SK-N-MC (cell line): ENCODE data around the gene PCDHGA8.
"Not testable (repeated sequence)": the region's sequence is repeated elsewhere in the genome, so short reads cannot be mapped to it uniquely, and the experiment has no call there.

ENCODE experiments used
- DNase-seq: peaks from one replicate; pipeline ENCODE4 v3.0.0-alpha.2; 2011; ENCODE audit warnings: low read depth, low spot score
- H3K27ac ChIP-seq: fragments of 200-600 bp; sonication (generic); 2 replicates; pipeline ENCODE4 v1.5.1; 2016; ENCODE audit warnings: mixed run types
- H3K36me3 ChIP-seq: fragments of 200-600 bp; sonication (generic); 2 replicates; pipeline ENCODE4 v1.6.1; 2017; ENCODE audit warnings: antibody characterized with exemption, low read length, mixed read lengths; ENCODE audit not compliant: insufficient read depth
- H3K4me3 ChIP-seq: fragments of 200-600 bp; sonication (generic); 2 replicates; pipeline ENCODE4 v1.5.1; 2016
- H3K9ac ChIP-seq: fragments of 200-600 bp; sonication (generic); 2 replicates; pipeline ENCODE4 v1.8.0; 2017; ENCODE audit warnings: mixed run types, mixed read lengths; ENCODE audit not compliant: insufficient read length
- H3K9me3 ChIP-seq: fragments of 200-600 bp; sonication (generic); 2 replicates; pipeline ENCODE4 v1.6.1; 2017; ENCODE audit warnings: low read depth, mild to moderate bottlenecking, antibody characterized with exemption, low read length, moderate library complexity, mixed read lengths
- EZH2 ChIP-seq: fragments of 200-600 bp; sonication (generic); IDR thresholded peaks from one replicate; pipeline ENCODE4 v1.6.1; 2017; ENCODE audit warnings: antibody characterized with exemption
- FOXP2 ChIP-seq: optimal IDR thresholded peaks from 2 replicates; pipeline ENCODE3; 2011; ENCODE audit warnings: mild to moderate bottlenecking, moderate library complexity; ENCODE audit not compliant: insufficient read depth; ENCODE audit errors: extremely low read length, control extremely low read depth
- POLR2AphosphoS5 ChIP-seq: IDR thresholded peaks from 2 replicates; pipeline ENCODE4 v1.6.1; 2012; ENCODE audit warnings: mild to moderate bottlenecking, low read depth, low read length, borderline replicate concordance

Gene PCDHGA8

GRCh38 chr5:141366016-141366896, 26.2 kb upstream of the PCDHGA8 start:
- peaks cover 5% of the 10 kb centered on the region; the same call in 1 of the 2 replicates for H3K9me3 ChIP-seq
- no peak overlapping the region for H3K4me3 ChIP-seq
- H3K27ac ChIP-seq: no peak overlapping the region
- no peak overlapping the region for H3K9ac ChIP-seq
- H3K36me3 ChIP-seq: no peaks in the 10 kb centered on the region
- TF ChIP-seq POLR2AphosphoS5: no peak
- no peak for TF ChIP-seq FOXP2
- TF ChIP-seq EZH2: no peak
- DNase-seq: no peak

GRCh38 chr5:141369994-141370848, 22.2 kb upstream of the PCDHGA8 start, which contains the start of gene PCDHGB3:
Gene PCDHGB3 (plus strand): TSS chr5:141370242. CDS start chr5:141370395, 153 bp downstream.
- Histone ChIP-seq H3K4me3 (no peak within 1 kb of the TSS), H3K9ac (no peak within 1 kb of the TSS), H3K27ac (no peak within 1 kb of the TSS), H3K36me3 (no peaks in the 10 kb centered on the region), H3K9me3 (no peaks in the 10 kb centered on the region)
- no peak for DNase-seq
- no peak for TF ChIP-seq POLR2AphosphoS5
- no peak for TF ChIP-seq FOXP2
- TF ChIP-seq EZH2: no peak

GRCh38 chr5:141371572-141372475, 20.6 kb upstream of the PCDHGA8 start:
- TF ChIP-seq FOXP2 (no peak), POLR2AphosphoS5 (no peak), EZH2 (no peak)
- no peaks in the 10 kb centered on the region for H3K9me3 ChIP-seq
- H3K36me3 ChIP-seq: no peaks in the 10 kb centered on the region
- DNase-seq: no peak
- H3K27ac ChIP-seq: no peak overlapping the region
- H3K9ac ChIP-seq: no peak overlapping the region
- no peak overlapping the region for H3K4me3 ChIP-seq

GRCh38 chr5:141373673-141374317, 18.6 kb upstream of the PCDHGA8 start, which contains the start of gene PCDHGA6:
Gene PCDHGA6 (plus strand): TSS chr5:141373891. CDS start chr5:141374084, 193 bp downstream.
- no peak within 1 kb of the TSS for H3K9ac ChIP-seq
- no peak within 1 kb of the TSS for H3K4me3 ChIP-seq
- no peak within 1 kb of the TSS for H3K27ac ChIP-seq
- H3K36me3 ChIP-seq: no peaks in the 10 kb centered on the region
- DNase-seq: no peak
- H3K9me3 ChIP-seq: no peaks in the 10 kb centered on the region
- TF ChIP-seq POLR2AphosphoS5 (no peak), EZH2 (no peak), FOXP2 (no peak)

- Histone ChIP-seq H3K36me3 (no peaks in the 10 kb centered on the region), H3K9ac (no peak overlapping the region), H3K9me3 (no peaks in the 10 kb centered on the region), H3K27ac (no peak overlapping the region), H3K4me3 (no peak overlapping the region)
- TF ChIP-seq POLR2AphosphoS5 (no peak), EZH2 (no peak), FOXP2 (no peak)
- DNase-seq: no peak
These were observed 17.8 kb upstream of the PCDHGA8 start for GRCh38 chr5:141374627-141375026.

GRCh38 chr5:141375444-141376155, 16.8 kb upstream of the PCDHGA8 start:
- not testable (repeated sequence) for H3K9ac ChIP-seq, H3K4me3 ChIP-seq, H3K27ac ChIP-seq, H3K36me3 ChIP-seq, DNase-seq, H3K9me3 ChIP-seq

- Histone ChIP-seq H3K9ac (peak within 1 kb of the TSS; percentile 68), H3K4me3 (peak within 1 kb of the TSS; percentile 76), H3K27ac (no peak within 1 kb of the TSS), H3K36me3 (no peaks in the 10 kb centered on the region), H3K9me3 (no peaks in the 10 kb centered on the region)
- DNase-seq: no peak
- TF ChIP-seq FOXP2: no peak
- TF ChIP-seq POLR2AphosphoS5: no peak
- TF ChIP-seq EZH2: no peak
These were observed 9.8 kb upstream of the PCDHGA8 start, which contains the start of gene PCDHGA7 for GRCh38 chr5:141382469-141383294. Gene PCDHGA7 (plus strand): TSS chr5:141382742. CDS start chr5:141382900, 158 bp downstream.
